Measurements from ENCODE around the gene WNT11.
A peak's percentile ranks its signal among the peaks of the same experiment; 100 is the strongest.

Gene WNT11

GRCh38 chr11:76206327-76207081 is at the start of gene WNT11:
WNT11 (minus strand) TSS chr11:76206502; CDS start chr11:76206407, 95 bp downstream.
- no peak for DNase-seq (ENCODE audit: low spot score)

- DNase-seq (ENCODE audit: low spot score) = no peak
Observed at GRCh38 chr11:76253416-76253815, 47.1 kb upstream of the WNT11 start.

GRCh38 chr11:76252631-76253070 is 46.3 kb upstream of the WNT11 start:
- no peak for DNase-seq (ENCODE audit: low spot score)

- DNase-seq (ENCODE audit: low spot score) = no peak
Observed at GRCh38 chr11:76251576-76251975, 45.3 kb upstream of the WNT11 start.

- no peak for DNase-seq (ENCODE audit: low spot score)
Observed at GRCh38 chr11:76251226-76251575, 44.9 kb upstream of the WNT11 start.

GRCh38 chr11:76250520-76251225 is 44.4 kb upstream of the WNT11 start:
- DNase-seq (ENCODE audit: low spot score) = no peak

- DNase-seq (ENCODE audit: low spot score) = no peak
Observed at GRCh38 chr11:76249195-76249741, 43.0 kb upstream of the WNT11 start.

- DNase-seq (ENCODE audit: low spot score) = peak; percentile 40
Observed at GRCh38 chr11:76248210-76248609, 41.9 kb upstream of the WNT11 start.

- DNase-seq (ENCODE audit: low spot score) = no peak
Observed at GRCh38 chr11:76247091-76247490, 40.8 kb upstream of the WNT11 start.

GRCh38 chr11:76246271-76246933 is 40.1 kb upstream of the WNT11 start:
- DNase-seq (ENCODE audit: low spot score) = no peak

GRCh38 chr11:76245720-76246119 is 39.4 kb upstream of the WNT11 start:
- DNase-seq (ENCODE audit: low spot score) = no peak

- no peak for DNase-seq (ENCODE audit: low spot score)
Observed at GRCh38 chr11:76244316-76244851, 38.1 kb upstream of the WNT11 start.

GRCh38 chr11:76243957-76244285 is 37.6 kb upstream of the WNT11 start:
- DNase-seq (ENCODE audit: low spot score) = no peak

GRCh38 chr11:76243193-76243956 is 37.1 kb upstream of the WNT11 start:
- no peak for DNase-seq (ENCODE audit: low spot score)

GRCh38 chr11:76242004-76242779 is 35.9 kb upstream of the WNT11 start:
- no peak for DNase-seq (ENCODE audit: low spot score)

- DNase-seq (ENCODE audit: low spot score) = no peak
Observed at GRCh38 chr11:76241243-76242000, 35.1 kb upstream of the WNT11 start.

GRCh38 chr11:76240666-76241065 is 34.4 kb upstream of the WNT11 start:
- no peak for DNase-seq (ENCODE audit: low spot score)

- no peak for DNase-seq (ENCODE audit: low spot score)
Observed at GRCh38 chr11:76240161-76240540, 33.8 kb upstream of the WNT11 start.

GRCh38 chr11:76239483-76240160 is 33.3 kb upstream of the WNT11 start:
- DNase-seq (ENCODE audit: low spot score) = peak; percentile 39

GRCh38 chr11:76238551-76238950 is 32.2 kb upstream of the WNT11 start:
- DNase-seq (ENCODE audit: low spot score) = no peak
